Activated CD4-positive, alpha-beta T cell treated with anti-CD3 and anti-CD28 coated beads, Interleukin-2, amount 50 U/mL, for 48 hours (primary cell): ENCODE measurements around the gene LEP.

ENCODE experiments used
- DNase-seq, 2 experiments: peaks; one replicate each; pipeline ENCODE4 v3.0.0-alpha.2; 2020

The LEP gene

GRCh38 chr7:128251337-128251736 lies 10.3 kb downstream of the LEP start:
- DNase-seq, result no peak

GRCh38 chr7:128253701-128254100 lies 12.6 kb downstream of the LEP start:
- no peak for DNase-seq

GRCh38 chr7:128254470-128254869 lies 13.4 kb downstream of the LEP start:
- no peak for DNase-seq

- no peak for DNase-seq
Observed at GRCh38 chr7:128255271-128255670, 14.2 kb downstream of the LEP start.

GRCh38 chr7:128257458-128257857 lies 16.4 kb downstream of the LEP start:
- DNase-seq, result no peak

GRCh38 chr7:128259131-128260061 lies 18.3 kb downstream of the LEP start:
- no peak for DNase-seq

- no peak for DNase-seq
Observed at GRCh38 chr7:128260069-128260795, 19.2 kb downstream of the LEP start.

- no peak for DNase-seq
Observed at GRCh38 chr7:128262273-128263028, 21.4 kb downstream of the LEP start.

GRCh38 chr7:128263420-128263819 lies 22.3 kb downstream of the LEP start:
- no peak for DNase-seq

GRCh38 chr7:128264477-128264876 lies 23.4 kb downstream of the LEP start:
- DNase-seq, result no peak

GRCh38 chr7:128265156-128265905 lies 24.3 kb downstream of the LEP start:
- DNase-seq, result no peak

- no peak for DNase-seq
Observed at GRCh38 chr7:128265906-128266300, 24.8 kb downstream of the LEP start.

- DNase-seq, result no peak
Observed at GRCh38 chr7:128266529-128266882, 25.4 kb downstream of the LEP start.

GRCh38 chr7:128266883-128267594 lies 26.0 kb downstream of the LEP start:
- DNase-seq, result no peak

GRCh38 chr7:128267595-128267924 lies 26.5 kb downstream of the LEP start:
- DNase-seq, result no peak

GRCh38 chr7:128268233-128268632 lies 27.2 kb downstream of the LEP start:
- no peak for DNase-seq

GRCh38 chr7:128270826-128271272 lies 29.8 kb downstream of the LEP start:
- DNase-seq, result no peak

- DNase-seq, result no peak
Observed at GRCh38 chr7:128271471-128271941, 30.4 kb downstream of the LEP start.

GRCh38 chr7:128271942-128272481 lies 30.9 kb downstream of the LEP start:
- DNase-seq, result no peak

GRCh38 chr7:128274246-128274883 lies 33.3 kb downstream of the LEP start:
- no peak for DNase-seq
